ENCODE data around the gene ESRRG.

The ESRRG gene

GRCh38 chr1:216499581-216500272 lies 223.5 kb downstream of the ESRRG start:
- no peak for DNase-seq

- no peak for DNase-seq
These were observed 225.0 kb downstream of the ESRRG start for GRCh38 chr1:216498277-216498676.

DNA sequence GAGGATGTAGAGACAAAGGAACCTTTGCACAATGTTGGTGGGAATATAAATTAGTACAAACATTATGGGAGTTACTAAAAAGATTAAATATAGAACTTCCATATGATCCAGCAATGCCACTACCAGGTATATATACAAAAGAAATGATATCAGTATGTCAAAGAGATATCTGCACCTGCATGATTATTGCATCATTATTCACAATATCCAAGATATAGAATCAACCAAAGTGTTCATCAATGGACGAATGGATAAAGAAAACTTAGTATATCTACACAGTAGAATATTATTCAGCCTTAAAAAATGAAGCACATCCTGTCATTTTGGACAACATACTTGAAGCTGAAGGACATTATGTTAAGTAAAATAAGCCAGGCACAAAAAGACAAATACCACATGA lies 238.2 kb downstream of the ESRRG start:
- DNase-seq = no peak

GRCh38 chr1:216483672-216484401 lies 239.4 kb downstream of the ESRRG start:
- no peak for DNase-seq

DNA sequence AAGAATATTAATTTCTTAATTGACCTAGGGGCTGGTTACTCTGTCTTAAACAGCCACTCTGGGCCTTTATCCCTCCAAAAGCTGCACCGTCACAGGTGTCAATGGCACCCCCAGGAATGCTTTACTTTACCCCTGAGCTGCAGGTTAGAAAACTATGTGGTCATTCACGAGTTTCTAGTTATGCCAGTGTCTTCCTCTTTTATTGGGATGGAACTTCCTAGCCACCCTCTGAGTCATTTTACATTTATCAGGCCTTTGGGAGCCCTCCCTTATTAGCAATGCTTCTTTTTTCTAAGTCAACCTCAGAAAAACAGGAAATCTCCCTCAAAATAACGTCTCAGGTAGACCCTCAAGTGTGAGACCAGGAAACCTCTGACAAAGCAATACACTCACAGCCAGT lies 240.6 kb downstream of the ESRRG start:
- no peak for DNase-seq

- no peak for DNase-seq
These were observed 245.0 kb downstream of the ESRRG start for GRCh38 chr1:216478238-216478637.

- DNase-seq = no peak
These were observed 246.9 kb downstream of the ESRRG start for GRCh38 chr1:216476341-216476740.

- no peak for DNase-seq
These were observed 247.5 kb downstream of the ESRRG start for GRCh38 chr1:216475659-216476276.

DNA sequence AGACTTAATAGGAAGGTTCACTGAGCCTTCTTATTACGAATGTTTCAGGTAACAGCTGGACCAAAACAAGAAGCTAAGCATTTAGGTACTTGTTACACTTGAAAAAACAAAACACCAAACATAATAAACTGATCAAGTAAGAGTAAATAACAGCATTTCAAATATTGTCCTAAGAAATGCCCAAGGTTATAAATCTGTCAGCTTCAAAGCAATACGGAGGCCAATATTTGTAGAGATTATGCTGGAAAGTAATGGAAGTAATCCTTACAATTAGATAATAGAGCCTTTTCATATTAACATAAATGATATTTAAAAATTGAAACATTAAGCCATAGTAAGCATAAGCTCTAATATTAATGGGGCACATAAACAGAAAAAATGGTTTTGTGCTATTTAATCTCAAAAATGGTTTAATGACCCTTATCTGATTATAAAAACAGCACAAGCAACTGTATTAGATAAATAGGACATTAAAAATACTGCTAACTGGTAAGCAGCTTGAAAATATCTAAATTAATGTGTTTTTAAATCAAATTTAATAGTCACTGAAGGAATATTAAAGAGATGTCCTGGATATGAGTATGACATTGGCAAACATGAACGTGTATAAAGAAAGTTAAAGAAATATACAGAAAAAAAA lies 256.9 kb downstream of the ESRRG start:
- DNase-seq = no peak

DNA sequence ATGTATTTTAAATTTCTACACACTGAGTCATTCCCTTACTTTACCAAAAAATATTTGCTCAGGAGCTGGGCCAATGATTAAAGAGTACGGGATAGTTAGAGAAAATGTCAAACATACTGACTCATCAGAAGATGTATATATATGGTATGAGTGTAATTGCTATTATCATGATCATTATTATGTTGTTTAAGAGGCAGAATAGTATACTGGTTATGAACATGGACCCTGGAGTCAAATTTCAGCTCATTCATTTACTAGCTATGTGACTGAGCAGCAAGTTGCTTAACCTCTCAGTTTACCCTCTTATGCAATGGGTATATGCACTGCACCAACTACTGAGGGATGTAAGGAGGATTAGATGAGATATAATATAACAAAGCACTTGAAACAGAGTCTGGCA lies 258.7 kb downstream of the ESRRG start:
- DNase-seq = no peak

- DNase-seq = no peak
These were observed 261.0 kb downstream of the ESRRG start for GRCh38 chr1:216462066-216462775.

DNA sequence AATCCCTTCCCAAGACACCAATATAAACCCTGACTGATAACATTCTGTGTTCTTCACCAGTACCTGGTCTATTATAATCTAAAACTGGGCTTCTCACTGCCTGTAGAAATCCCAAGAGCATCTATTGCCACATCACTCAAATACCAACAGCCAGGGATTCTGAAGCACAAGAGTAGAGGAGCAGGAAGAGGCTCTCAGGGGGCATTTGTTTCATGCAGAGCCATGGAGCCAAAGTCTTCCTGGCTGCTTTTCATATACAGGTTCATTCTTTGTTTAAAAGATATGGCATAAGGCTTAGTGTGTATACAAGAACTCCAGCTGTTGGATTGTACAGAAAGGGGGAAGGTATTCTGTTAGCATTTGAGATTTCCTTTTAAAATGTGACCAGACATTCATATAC lies 261.8 kb downstream of the ESRRG start:
- DNase-seq = no peak

GRCh38 chr1:216459651-216460207 lies 263.5 kb downstream of the ESRRG start:
- no peak for DNase-seq

DNA sequence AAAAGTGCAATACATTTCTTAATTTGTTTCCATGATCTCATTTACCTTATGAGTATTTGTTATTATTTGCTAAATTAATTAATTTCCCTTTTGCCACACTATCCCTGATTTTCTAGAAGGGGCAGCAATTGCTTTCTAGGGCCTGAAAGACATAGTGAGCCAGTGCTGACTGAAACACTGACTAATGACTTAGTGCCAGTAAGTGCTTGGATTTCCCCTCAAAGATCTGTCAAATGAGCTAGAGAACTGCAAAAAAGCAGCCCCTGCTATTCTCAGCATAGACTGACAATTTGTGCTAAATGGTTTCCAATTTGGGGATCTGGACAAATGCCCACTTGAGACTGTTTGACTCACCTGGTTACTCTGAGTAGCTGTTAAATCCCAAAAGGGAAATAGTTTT lies 264.4 kb downstream of the ESRRG start:
- no peak for DNase-seq

DNA sequence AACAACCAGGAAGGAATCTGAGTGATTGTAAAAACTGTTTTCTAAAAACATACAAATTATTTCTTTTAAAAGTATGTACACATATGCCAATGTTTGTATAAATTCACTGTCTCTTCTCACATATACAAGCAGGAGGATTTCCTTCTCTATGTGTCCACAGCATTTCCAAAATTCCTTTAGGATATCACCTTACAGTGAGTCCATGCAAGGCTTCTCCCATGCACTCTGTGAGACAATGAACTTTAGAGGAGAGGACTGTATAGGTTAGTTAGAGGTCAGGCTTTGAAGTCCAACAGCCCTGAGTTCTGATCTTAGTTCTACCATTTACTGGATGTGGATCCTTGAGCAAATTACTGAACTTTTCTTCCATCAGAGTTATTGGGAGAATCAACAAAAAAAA lies 265.9 kb downstream of the ESRRG start:
- no peak for DNase-seq

DNA sequence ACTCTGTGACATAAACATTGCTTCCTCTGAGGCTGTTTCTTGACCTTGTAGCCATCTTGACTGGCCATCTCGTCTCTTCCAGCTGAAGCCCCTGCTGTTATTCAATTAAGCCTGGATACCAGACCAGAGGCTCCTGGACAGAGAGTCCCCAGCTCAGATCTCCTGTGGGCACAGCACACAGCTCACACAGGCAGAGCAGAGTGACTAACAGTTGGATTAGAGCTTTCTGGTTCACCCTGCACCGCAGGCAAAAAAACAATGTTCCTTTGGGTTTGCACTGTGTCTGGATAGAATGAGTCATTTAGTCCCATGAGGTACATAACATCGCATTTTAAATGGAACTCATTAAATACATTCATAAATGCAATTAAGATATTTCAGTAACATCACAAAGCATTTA lies 266.5 kb downstream of the ESRRG start:
- no peak for DNase-seq

DNA sequence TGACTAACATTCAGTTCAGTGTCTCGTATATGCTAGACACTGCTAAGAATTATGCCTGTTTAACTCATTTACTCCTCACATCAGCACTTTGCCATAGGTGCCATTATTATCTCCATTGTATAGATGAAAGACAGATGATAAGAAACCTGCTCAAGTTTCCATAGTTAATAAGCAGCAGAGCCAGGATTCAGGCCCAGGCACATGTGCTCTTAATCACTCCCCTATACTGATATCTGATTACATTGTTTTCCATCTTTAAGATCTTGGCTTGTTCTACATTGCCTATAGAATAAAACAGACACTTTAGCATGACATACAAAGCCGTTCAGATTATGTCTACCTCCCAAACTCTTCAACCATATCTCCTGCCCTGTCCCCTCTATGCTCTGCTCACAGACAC lies 269.5 kb downstream of the ESRRG start:
- no peak for DNase-seq
